IMR-90 (cell line): Measurements from ENCODE around the gene ST7. TPM values are rescaled to one million over a fixed set of nuclear protein-coding genes. Genes with fewer than 3 reads are reported as not detected.

Experiments used
- ATAC-seq: fragments of 200-7000 bp; cut with Tn5 transposase; 2 replicates; pipeline ENCODE4 v1.9.1; 2020; ENCODE audit warnings: low read depth, mild to moderate bottlenecking, moderate library complexity
- BruUV-seq: library from RNA; stranded (reverse); fragments of 400-500 nt; replicated peaks from 2 replicates; lab custom pipeline; 2021; lab: Mats Ljungman, UMichigan
- CTCF ChIA-PET: fragments of 300-600 bp; formaldehyde crosslinking; extraction: SDS; loops from one replicate; lab custom pipeline; 2021; ENCODE audit warnings: antibody characterized with exemption; lab: Yijun Ruan, JAX
- POLR2A ChIA-PET: fragments of 300-600 bp; sonication (Branson Sonifier 250); formaldehyde crosslinking; loops from one replicate; lab custom pipeline; 2022; ENCODE audit warnings: antibody characterized with exemption; ENCODE audit not compliant: unreplicated experiment; lab: Charles Lee
- DNase-seq: peaks from one replicate; pipeline ENCODE4 v3.0.0; 2013
- H2AFZ ChIP-seq: replicated peaks from 2 replicates; pipeline ENCODE3; 2013; ENCODE audit warnings: low read length, mild to moderate bottlenecking; ENCODE audit not compliant: poor library complexity
- H2AK5ac ChIP-seq: 2 replicates; pipeline ENCODE4 v1.6.1; 2013; ENCODE audit warnings: low read depth, low read length, inconsistent platforms
- H2AK9ac ChIP-seq: replicated peaks from 2 replicates; pipeline ENCODE3; 2013; ENCODE audit warnings: mild to moderate bottlenecking, low read depth, low read length, moderate library complexity; ENCODE audit not compliant: poor library complexity
- H2BK120ac ChIP-seq: 2 replicates; pipeline ENCODE4 v1.6.1; 2013; ENCODE audit warnings: low read depth, low read length, inconsistent platforms
- H2BK15ac ChIP-seq: 3 replicates; pipeline ENCODE4 v1.6.1; 2013; ENCODE audit warnings: low read depth, low read length, inconsistent platforms
- H2BK20ac ChIP-seq: 2 replicates; pipeline ENCODE4 v1.6.1; 2013; ENCODE audit warnings: low read depth, mild to moderate bottlenecking, inconsistent platforms, low read length, moderate library complexity
- H2BK5ac ChIP-seq: 2 replicates; pipeline ENCODE4 v1.6.1; 2013; ENCODE audit warnings: mild to moderate bottlenecking, low read depth, low read length, inconsistent platforms; ENCODE audit not compliant: poor library complexity, severe bottlenecking
- H3K14ac ChIP-seq: replicated peaks from 2 replicates; pipeline ENCODE4 v1.6.1; 2013; ENCODE audit warnings: low read depth, low read length, inconsistent platforms
- H3K18ac ChIP-seq: 2 replicates; pipeline ENCODE4 v1.6.1; 2013; ENCODE audit warnings: low read depth, low read length, control low read depth
- H3K23ac ChIP-seq: 2 replicates; pipeline ENCODE4 v1.6.1; 2013; ENCODE audit warnings: low read depth, low read length, inconsistent platforms
- H3K27ac ChIP-seq: 2 replicates; pipeline ENCODE4 v1.5.1; 2013; ENCODE audit warnings: mild to moderate bottlenecking, control low read depth, low read length; ENCODE audit not compliant: insufficient read depth
- H3K27me3 ChIP-seq: 2 replicates; pipeline ENCODE4 v1.6.1; 2013; ENCODE audit warnings: low read length; ENCODE audit not compliant: control insufficient read depth, insufficient read depth
- H3K36me3 ChIP-seq: 2 replicates; pipeline ENCODE4 v1.6.1; 2013; ENCODE audit warnings: low read length, mixed read lengths; ENCODE audit not compliant: control insufficient read depth, insufficient read depth
- H3K4ac ChIP-seq: 2 replicates; pipeline ENCODE4 v1.6.1; 2013; ENCODE audit warnings: low read depth, low read length, inconsistent platforms
- H3K4me1 ChIP-seq: 2 replicates; pipeline ENCODE4 v1.6.1; 2013; ENCODE audit warnings: low read length, mixed read lengths; ENCODE audit not compliant: control insufficient read depth, insufficient read depth
- H3K4me2 ChIP-seq: 2 replicates; pipeline ENCODE4 v1.6.1; 2013; ENCODE audit warnings: low read depth, mild to moderate bottlenecking, control low read depth, low read length, moderate library complexity
- H3K4me3 ChIP-seq: 2 replicates; pipeline ENCODE4 v1.5.1; 2013; ENCODE audit warnings: low read depth, mild to moderate bottlenecking, control low read depth, low read length, moderate library complexity; ENCODE audit not compliant: insufficient read depth
- H3K56ac ChIP-seq: 2 replicates; pipeline ENCODE4 v1.6.1; 2013; ENCODE audit warnings: low read length, inconsistent platforms; ENCODE audit not compliant: insufficient read depth; ENCODE audit errors: extremely low read depth
- H3K79me1 ChIP-seq, 2 experiments: 2 replicates each; pipeline ENCODE4 v1.6.1; 2013; ENCODE audit warnings: low read length in 2 of 2, inconsistent platforms in 1 of 2, low read depth in 1 of 2
- H3K9ac ChIP-seq: 2 replicates; pipeline ENCODE4 v1.6.1; 2013; ENCODE audit warnings: low read depth, low read length, control low read depth
- H3K9me1 ChIP-seq: 2 replicates; pipeline ENCODE4 v1.6.1; 2013; ENCODE audit warnings: low read length, inconsistent platforms; ENCODE audit not compliant: insufficient read depth
- H3K9me3 ChIP-seq: 2 replicates; pipeline ENCODE4 v1.6.1; 2013; ENCODE audit warnings: low read length; ENCODE audit not compliant: control insufficient read depth, insufficient read depth
- H4K20me1 ChIP-seq: 2 replicates; pipeline ENCODE4 v1.6.1; 2013; ENCODE audit warnings: low read length, inconsistent platforms; ENCODE audit not compliant: insufficient read depth
- H4K5ac ChIP-seq: 2 replicates; pipeline ENCODE4 v1.6.1; 2013; ENCODE audit warnings: mild to moderate bottlenecking, low read depth, low read length, control low read depth
- H4K8ac ChIP-seq, 2 experiments: 2 replicates each; pipeline ENCODE4 v1.6.1; 2013; ENCODE audit warnings: low read depth in 2 of 2, low read length in 2 of 2, control low read depth in 1 of 2, inconsistent platforms in 1 of 2
- H4K91ac ChIP-seq: 2 replicates; pipeline ENCODE4 v1.6.1; 2013; ENCODE audit warnings: low read depth, low read length, inconsistent platforms; ENCODE audit not compliant: insufficient read depth
- CEBPB ChIP-seq: IDR thresholded peaks from 2 replicates; pipeline ENCODE4 v1.6.1; 2012; ENCODE audit warnings: low read depth, low read length, improper control_type of control experiment
- RCOR1 ChIP-seq: IDR thresholded peaks from 2 replicates; pipeline ENCODE4 v1.6.1; 2012; ENCODE audit warnings: mild to moderate bottlenecking, low read length, improper control_type of control experiment; ENCODE audit not compliant: insufficient replicate concordance
- SMC3 ChIP-seq: fragments of 150-350 bp; IDR thresholded peaks from 2 replicates; pipeline ENCODE4 v1.6.1; 2016; ENCODE audit warnings: low read depth, mild to moderate bottlenecking, antibody characterized with exemption, low read length, moderate library complexity
- WGBS, 2 experiments: methylation state at CpG; one replicate each; pipeline versions ENCODE4 v1.1.5 to v1.1.7; 2013; ENCODE audit warnings: missing lambda C conversion rate in 2 of 2; ENCODE audit not compliant: insufficient read length in 1 of 2; ENCODE audit errors: extremely low coverage in 2 of 2; 5-methylcytosine and 5-hydroxymethylcytosine counted together
- dilution Hi-C: fragments of 300-500 bp; cut with HindIII; formaldehyde crosslinking; loops from one replicate; pipeline ENCODE4 v1.14.3; 2018; ENCODE audit warnings: low sequenced_read_pairs; ENCODE audit not compliant: unreplicated experiment
- in situ Hi-C: fragments of 300-500 bp; cut with MboI; formaldehyde crosslinking; loops from 3 replicates; pipeline ENCODE4 v1.14.3; 2019; ENCODE audit warnings: low sequenced_read_pairs, inconsistent platforms, mixed read lengths
- intact Hi-C: fragments of 100-400 bp; cut with micrococcal nuclease; formaldehyde crosslinking; loops from 2 replicates; pipeline ENCODE4 v1.10.0; 2022
- polyA plus RNA-seq, 3 experiments: library from polyadenylated mRNA; depleted of rRNA; stranded (reverse); fragments of >200 nt; gene quantifications; 2 replicates each; pipeline ENCODE4 v1.2.3, GENCODE V29; 2012; ENCODE audit warnings: low replicate concordance in 1 of 3
- total RNA-seq: library from RNA; depleted of rRNA; stranded (reverse); fragments of >200 nt; gene quantifications from 2 replicates; pipeline ENCODE4 v1.2.3, GENCODE V29; 2012

The ST7 gene
- total and polyA plus RNA-seq, 2 of the 4 experiments (the other 2 are of a cell fraction): 18.6 to 26.0 TPM

DNA sequence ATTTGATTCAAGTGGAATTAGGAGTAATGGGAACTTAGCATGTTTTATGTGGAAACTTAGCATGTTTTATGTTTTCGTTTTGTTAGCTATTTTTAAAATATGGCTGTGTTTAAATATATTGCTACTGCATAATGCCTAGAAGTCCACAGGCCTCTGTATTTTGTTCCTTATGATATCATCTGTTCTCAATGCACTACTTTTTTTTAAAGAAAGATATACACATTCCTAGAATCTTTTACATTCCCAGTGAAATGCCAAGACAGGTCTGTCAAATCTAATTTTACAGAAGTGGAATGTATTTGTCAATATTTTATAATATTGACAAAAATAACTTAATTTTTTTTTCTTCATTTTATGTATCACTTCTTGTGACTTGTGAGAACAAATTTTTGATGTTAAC is 51.6 kb downstream of the ST7 start:
- CTCF ChIA-PET: no interaction called here
- no peak overlapping the region for H3K9ac ChIP-seq
- intact Hi-C loops: no loop called here

More for the DNA sequence above, 51.6 kb downstream of the ST7 start:
- ATAC-seq (peak; percentile 60), DNase-seq (no peak)
- no peaks in the 10 kb centered on the region for H3K27me3 ChIP-seq
- H4K8ac ChIP-seq: peak overlapping the region; percentile 46 to 89; a peak in 1 of 4 replicates
- POLR2A ChIA-PET: no interaction called here
- no peak overlapping the region for H4K91ac ChIP-seq
- H4K5ac ChIP-seq: no peak overlapping the region
- H3K14ac ChIP-seq: no peak overlapping the region
- H2BK5ac ChIP-seq: peak overlapping the region; percentile 95
- no CpG with 5 or more reads among the region's 1 CpG for WGBS, 2 experiments
- no peak overlapping the region for H2AK5ac ChIP-seq
- BruUV-seq: no TSS peak
- no peaks in the 10 kb centered on the region for H3K9me3 ChIP-seq
- H3K56ac ChIP-seq: no peak overlapping the region
- no peak overlapping the region for H2BK120ac ChIP-seq
- no peak overlapping the region for H3K4me2 ChIP-seq
- no peak overlapping the region for H2BK20ac ChIP-seq
- H4K20me1 ChIP-seq: no peaks in the 10 kb centered on the region
- no peaks in the 10 kb centered on the region for H3K9me1 ChIP-seq
- no peak for TF ChIP-seq RCOR1
- TF ChIP-seq SMC3: no peak
- TF ChIP-seq CEBPB: no peak
- H2AK9ac ChIP-seq: no peak overlapping the region
- peaks cover 27 to 39% of the 10 kb centered on the region in 2 experiments; a peak in 3 of 4 replicates for H3K79me1 ChIP-seq
- no peak overlapping the region for H2BK15ac ChIP-seq
- H2AFZ ChIP-seq: no peak overlapping the region
- H3K23ac ChIP-seq: no peak overlapping the region; the same call in 1 of the 2 replicates
- in situ Hi-C loops (no loop called here), dilution Hi-C loops (no loop called here)
- no peak overlapping the region for H3K27ac ChIP-seq
- no peak overlapping the region for H3K18ac ChIP-seq
- no peaks in the 10 kb centered on the region for H3K36me3 ChIP-seq
- no peak overlapping the region for H3K4me3 ChIP-seq
- peaks cover 2% of the 10 kb centered on the region; the same call in 1 of the 2 replicates for H3K4me1 ChIP-seq
- no peak overlapping the region for H3K4ac ChIP-seq
